B cell (primary cell): ENCODE measurements around the gene NCOA7. TPM values are rescaled to one million over a fixed set of nuclear protein-coding genes. Genes with fewer than 3 reads are reported as not detected.

Source experiments
- ATAC-seq: fragments of 200-7000 bp; cut with Tn5 transposase; one replicate; pipeline ENCODE4 v1.10.0; 2021; ENCODE audit warnings: low read depth, mild to moderate bottlenecking, moderate number of reproducible peaks, moderate library complexity
- CTCF ChIA-PET: fragments of 350-600 bp; sonication (Branson Sonifier 250); formaldehyde crosslinking; loops from one replicate; lab custom pipeline; 2021; ENCODE audit warnings: antibody characterized with exemption, inconsistent platforms; lab: Charles Lee
- POLR2A ChIA-PET: fragments of 350-600 bp; sonication (Branson Sonifier 250); formaldehyde crosslinking; loops from one replicate; lab custom pipeline; 2021; ENCODE audit warnings: antibody characterized with exemption; lab: Charles Lee
- DNase-seq: peaks from one replicate; pipeline ENCODE4 v3.0.0; 2013
- H2AFZ ChIP-seq: 2 replicates; pipeline ENCODE4 v1.6.1; 2012; ENCODE audit warnings: mild to moderate bottlenecking, low read depth, low read length; ENCODE audit not compliant: insufficient read depth, poor library complexity, severe bottlenecking
- H3K27ac ChIP-seq, 2 donors: 1 replicate in 1 of 2; 2 replicates in 1 of 2; pipeline ENCODE4 v1.5.1; 2012 to 2013; ENCODE audit warnings: low read length in 2 of 2, mild to moderate bottlenecking in 2 of 2, moderate library complexity in 1 of 2
- H3K27me3 ChIP-seq, 4 experiments: fragments of 200-600 bp in 1 of 4; sonication (generic) in 1 of 4; replicated peaks in 1 of 4; 1 replicate in 2 of 4; 2 replicates in 2 of 4; pipeline versions ENCODE4 v1.6.1 to v1.7.0; 2013 to 2016; ENCODE audit warnings: low read length in 3 of 4, mild to moderate bottlenecking in 2 of 4, mixed read lengths in 1 of 4, moderate library complexity in 1 of 4; ENCODE audit not compliant: insufficient read depth in 4 of 4, control insufficient read depth in 3 of 4; ENCODE audit errors: control extremely low read depth in 1 of 4
- H3K36me3 ChIP-seq, 2 experiments: replicated peaks in 1 of 2; 1 replicate in 1 of 2; 2 replicates in 1 of 2; pipeline versions ENCODE4 v1.6.1 to v1.7.1; 2013; ENCODE audit warnings: low read length in 1 of 2; ENCODE audit not compliant: insufficient read depth in 2 of 2, control insufficient read depth in 1 of 2; ENCODE audit errors: control extremely low read depth in 1 of 2, extremely low read depth in 1 of 2
- H3K4me1 ChIP-seq, 2 donors: fragments of 200-600 bp in 1 of 2; sonication (generic) in 1 of 2; 1 replicate in 1 of 2; 2 replicates in 1 of 2; pipeline versions ENCODE4 v1.5.1 to v1.6.1; 2013 to 2017; ENCODE audit warnings: low read length in 2 of 2; ENCODE audit not compliant: control insufficient read depth in 2 of 2, insufficient read depth in 2 of 2
- H3K4me2 ChIP-seq: replicated peaks from 2 replicates; pipeline ENCODE3; 2012; ENCODE audit warnings: mild to moderate bottlenecking, low read depth, low read length; ENCODE audit not compliant: poor library complexity, severe bottlenecking
- H3K4me3 ChIP-seq, 5 experiments: fragments of 200-600 bp in 1 of 5; sonication (generic) in 1 of 5; 1 replicate in 3 of 5; 2 replicates in 2 of 5; pipeline versions ENCODE4 v1.5.1 to v1.7.0; 2011 to 2016; ENCODE audit warnings: low read length in 4 of 5, mild to moderate bottlenecking in 4 of 5, low read depth in 2 of 5, control low read depth in 1 of 5, moderate library complexity in 1 of 5; ENCODE audit not compliant: insufficient read depth in 1 of 5; ENCODE audit errors: control extremely low read depth in 1 of 5, extremely low read depth in 1 of 5
- H3K79me2 ChIP-seq: fragments of 200-600 bp; sonication (generic); one replicate; pipeline ENCODE4 v1.6.0; 2016; ENCODE audit warnings: low read length; ENCODE audit not compliant: control insufficient read depth, insufficient read depth
- H3K9ac ChIP-seq: fragments of 200-600 bp; sonication (generic); 2 replicates; pipeline ENCODE4 v1.6.1; 2017; ENCODE audit warnings: mild to moderate bottlenecking, low read length, moderate library complexity
- H3K9me3 ChIP-seq, 3 donors: one replicate each; pipeline versions ENCODE4 v1.6.1 to v1.7.1; 2013; ENCODE audit warnings: low read length in 2 of 3; ENCODE audit not compliant: control insufficient read depth in 2 of 3, insufficient read depth in 1 of 3; ENCODE audit errors: control extremely low read depth in 1 of 3
- H4K20me1 ChIP-seq: 2 replicates; pipeline ENCODE4 v1.6.0; 2012; ENCODE audit warnings: mild to moderate bottlenecking, low read length; ENCODE audit not compliant: insufficient read depth, control insufficient read depth, poor library complexity, severe bottlenecking
- H3K27ac Mint-ChIP-seq: one replicate; pipeline ENCODE4 v1.8.0; 2021; ENCODE audit warnings: mixed read lengths
- H3K27me3 Mint-ChIP-seq: one replicate; pipeline ENCODE4 v1.8.0; 2021; ENCODE audit warnings: mixed read lengths
- H3K4me1 Mint-ChIP-seq: one replicate; pipeline ENCODE4 v1.8.0; 2021; ENCODE audit warnings: mixed read lengths
- H3K4me3 Mint-ChIP-seq: one replicate; pipeline ENCODE4 v1.8.0; 2021; ENCODE audit warnings: mixed read lengths
- H3K9me3 Mint-ChIP-seq: one replicate; pipeline ENCODE4 v1.8.0; 2022; ENCODE audit warnings: mixed read lengths; ENCODE audit not compliant: insufficient read depth
- EZH2 ChIP-seq: IDR thresholded peaks from 2 replicates; pipeline ENCODE4 v1.6.1; 2012; ENCODE audit warnings: borderline replicate concordance, low read depth, mild to moderate bottlenecking, moderate library complexity, low read length; ENCODE audit not compliant: insufficient read depth, poor library complexity, severe bottlenecking
- WGBS: methylation state at CpG from one replicate; pipeline ENCODE4 v1.1.5; 2013; ENCODE audit warnings: missing lambda C conversion rate; ENCODE audit not compliant: insufficient coverage; 5-methylcytosine and 5-hydroxymethylcytosine counted together
- intact Hi-C: fragments of 100-400 bp; cut with micrococcal nuclease; formaldehyde crosslinking; loops from one replicate; pipeline ENCODE4 v1.10.0; 2022
- polyA plus RNA-seq: library from polyadenylated mRNA; depleted of rRNA; stranded (reverse); fragments of >200 nt; gene quantifications from 2 replicates; pipeline ENCODE4 v1.2.3, GENCODE V29; 2012
- total RNA-seq, 2 donors: library from RNA; stranded (reverse); fragments of 120-200 nt in 1 of 2; gene quantifications; 1 replicate in 1 of 2; 2 replicates in 1 of 2; pipeline versions ENCODE4 v1.2.3 to v1.2.4, GENCODE V29; 2013 to 2022
- TF ChIP-seq, protein P1 (sequence below): fragments of 200-600 bp; IDR thresholded peaks from one replicate; pipeline ENCODE4 v1.8.0; 2022; ENCODE audit warnings: antibody characterized with exemption, mild to moderate bottlenecking

The NCOA7 gene
- total and polyA plus RNA-seq, 2 donors (not counting 1 experiment from before 2014, with no cell fraction given), result 10.9 to 27.4 TPM

DNA sequence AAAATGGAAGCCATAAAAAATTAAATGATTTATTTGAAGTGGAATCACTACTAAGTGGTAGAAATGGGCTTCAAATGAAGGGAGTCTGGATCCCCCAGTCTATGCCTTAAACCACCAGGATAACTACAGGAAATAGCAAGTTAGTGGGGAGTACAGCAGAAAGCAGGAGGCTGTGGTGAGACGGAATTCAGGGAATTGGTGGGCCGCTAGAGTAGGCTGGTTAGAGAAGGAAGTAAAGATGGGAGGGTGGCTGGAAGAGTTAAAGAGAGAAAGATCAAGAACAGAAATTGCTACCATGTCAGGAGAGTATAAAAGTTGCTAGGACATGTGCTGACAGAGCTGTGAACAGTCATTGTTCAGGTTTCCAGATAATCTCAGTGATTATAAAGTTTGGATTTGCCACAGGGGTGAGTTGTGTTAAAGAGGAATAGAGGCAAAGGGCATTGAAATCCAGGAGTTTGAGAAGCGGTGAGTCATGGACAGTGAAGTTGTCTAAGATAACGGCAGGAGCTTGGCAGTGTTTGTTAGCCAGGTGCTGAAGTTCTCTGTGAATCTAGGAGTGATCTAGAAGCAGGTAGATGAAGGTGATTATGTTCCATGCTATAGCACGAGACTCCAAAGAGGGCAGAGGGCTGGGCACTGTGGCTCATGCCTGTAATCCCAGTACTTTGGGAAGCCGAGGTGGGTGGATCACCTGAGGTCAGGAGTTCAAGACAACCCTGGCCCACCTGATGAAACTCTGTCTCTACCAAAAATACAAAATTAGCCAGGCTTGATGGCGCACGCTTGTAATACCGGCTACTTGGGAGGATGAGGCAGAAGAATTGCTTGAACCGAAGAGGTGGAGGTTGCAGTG lies 152.1 kb downstream of the NCOA7 start:
- H3K27me3 ChIP-seq, result peaks cover 0 to 9% (median 3%) of the 10 kb centered on the region in 4 experiments
- Mint-ChIP-seq H3K27me3 (peaks cover 17% of the 10 kb centered on the region), H3K4me3 (no peak overlapping the region), H3K27ac (no peak overlapping the region), H3K4me1 (no peaks in the 10 kb centered on the region), H3K9me3 (no peaks in the 10 kb centered on the region)
- no peaks in the 10 kb centered on the region for H3K9me3 ChIP-seq
- H3K27ac ChIP-seq, result no peak overlapping the region
- no peaks in the 10 kb centered on the region for H3K36me3 ChIP-seq
- no peaks in the 10 kb centered on the region for H3K79me2 ChIP-seq
- WGBS, result 95% methylated on average over 8 of the region's 10 CpGs
- H2AFZ ChIP-seq, result no peak overlapping the region
- H4K20me1 ChIP-seq, result no peaks in the 10 kb centered on the region
- H3K4me2 ChIP-seq, result no peak overlapping the region
- no peak for DNase-seq
- ATAC-seq, result no peak
- ChIA-PET CTCF (interaction anchor here (1.0 kb wide), 1 partner anchor 14 kb away, joined by 7 read pairs; the partner anchor contains the start of gene HINT3), POLR2A (no interaction called here)
- TF ChIP-seq, protein P1, sequence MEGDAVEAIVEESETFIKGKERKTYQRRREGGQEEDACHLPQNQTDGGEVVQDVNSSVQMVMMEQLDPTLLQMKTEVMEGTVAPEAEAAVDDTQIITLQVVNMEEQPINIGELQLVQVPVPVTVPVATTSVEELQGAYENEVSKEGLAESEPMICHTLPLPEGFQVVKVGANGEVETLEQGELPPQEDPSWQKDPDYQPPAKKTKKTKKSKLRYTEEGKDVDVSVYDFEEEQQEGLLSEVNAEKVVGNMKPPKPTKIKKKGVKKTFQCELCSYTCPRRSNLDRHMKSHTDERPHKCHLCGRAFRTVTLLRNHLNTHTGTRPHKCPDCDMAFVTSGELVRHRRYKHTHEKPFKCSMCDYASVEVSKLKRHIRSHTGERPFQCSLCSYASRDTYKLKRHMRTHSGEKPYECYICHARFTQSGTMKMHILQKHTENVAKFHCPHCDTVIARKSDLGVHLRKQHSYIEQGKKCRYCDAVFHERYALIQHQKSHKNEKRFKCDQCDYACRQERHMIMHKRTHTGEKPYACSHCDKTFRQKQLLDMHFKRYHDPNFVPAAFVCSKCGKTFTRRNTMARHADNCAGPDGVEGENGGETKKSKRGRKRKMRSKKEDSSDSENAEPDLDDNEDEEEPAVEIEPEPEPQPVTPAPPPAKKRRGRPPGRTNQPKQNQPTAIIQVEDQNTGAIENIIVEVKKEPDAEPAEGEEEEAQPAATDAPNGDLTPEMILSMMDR, result no peak
- TF ChIP-seq EZH2, result no peak
- intact Hi-C loops, result no loop called here
- H3K4me3 ChIP-seq, result no peak overlapping the region
- no peak overlapping the region for H3K9ac ChIP-seq
- no peaks in the 10 kb centered on the region for H3K4me1 ChIP-seq
